HEK293 (cell line): ENCODE measurements around the gene EPHA4.

Source experiments
- CTCF ChIA-PET: fragments of 350-600 bp; formaldehyde crosslinking; extraction: SDS; loops from one replicate; lab custom pipeline; 2021; ENCODE audit warnings: antibody characterized with exemption; lab: Yijun Ruan, JAX
- POLR2A ChIA-PET: fragments of 300-600 bp; formaldehyde crosslinking; extraction: SDS; loops from one replicate; lab custom pipeline; 2020; ENCODE audit warnings: antibody characterized with exemption, inconsistent platforms; lab: Yijun Ruan, JAX
- H3K27ac ChIP-seq: fragments of 200-500 bp; sonication (Bioruptor generic); 2 replicates; pipeline ENCODE4 v1.5.1; 2014; ENCODE audit warnings: low read depth, low read length, control low read depth, inconsistent platforms; ENCODE audit errors: extremely low read depth
- H3K36me3 ChIP-seq, 2 experiments: fragments of 200-500 bp in 1 of 2; sonication (Bioruptor generic) in 1 of 2; 1 replicate in 1 of 2; 2 replicates in 1 of 2; pipeline ENCODE4 v1.5.1; 2014 to 2017; ENCODE audit warnings: inconsistent platforms in 2 of 2, low read length in 2 of 2; ENCODE audit not compliant: control insufficient read depth in 2 of 2, insufficient read depth in 1 of 2
- H3K4me1 ChIP-seq: fragments of 200-500 bp; sonication (Bioruptor generic); 2 replicates; pipeline ENCODE4 v1.5.1; 2014; ENCODE audit warnings: mild to moderate bottlenecking, low read length, inconsistent platforms; ENCODE audit not compliant: control insufficient read depth, insufficient read depth
- H3K4me3 ChIP-seq: 2 replicates; pipeline ENCODE4 v1.5.1; 2011; ENCODE audit warnings: low read depth, mild to moderate bottlenecking, control low read depth, low read length, moderate library complexity
- H3K9me3 ChIP-seq: fragments of 200-500 bp; sonication (Bioruptor generic); 2 replicates; pipeline ENCODE4 v1.5.1; 2014; ENCODE audit warnings: low read depth, low read length, inconsistent platforms; ENCODE audit not compliant: control insufficient read depth, insufficient read depth
- ELK4 ChIP-seq: IDR thresholded peaks from 2 replicates; pipeline ENCODE4 v1.6.1; 2011; ENCODE audit warnings: mild to moderate bottlenecking, low read depth, low read length, borderline replicate concordance
- FEZF1 ChIP-seq: fragments of 450-650 bp; formaldehyde crosslinking; IDR thresholded peaks from 2 replicates; pipeline ENCODE4 v1.5.1; 2016; ENCODE audit warnings: missing biosample characterization, missing genetic modification characterization
- GFI1B ChIP-seq: fragments of 450-650 bp; formaldehyde crosslinking; IDR thresholded peaks from 2 replicates; pipeline ENCODE4 v1.5.1; 2016; ENCODE audit warnings: missing biosample characterization, missing genetic modification characterization
- MZF1 ChIP-seq: fragments of 450-650 bp; formaldehyde crosslinking; IDR thresholded peaks from 2 replicates; pipeline ENCODE4 v1.5.1; 2017; ENCODE audit warnings: missing biosample characterization, missing genetic modification characterization, borderline replicate concordance
- PBX3 ChIP-seq: sonication (generic); formaldehyde crosslinking; IDR thresholded peaks from 2 replicates; pipeline ENCODE4 v1.8.1; 2022; ENCODE audit warnings: mild to moderate bottlenecking, moderate library complexity, missing genetic modification reagents
- PRDM1 ChIP-seq: fragments of 450-650 bp; formaldehyde crosslinking; IDR thresholded peaks from 2 replicates; pipeline ENCODE4; 2016; ENCODE audit warnings: missing biosample characterization, missing genetic modification characterization
- TCF7L2 ChIP-seq: IDR thresholded peaks from 2 replicates; pipeline ENCODE4 v1.6.1; 2011; ENCODE audit warnings: low read depth, mild to moderate bottlenecking, inconsistent platforms, low read length, moderate library complexity, borderline replicate concordance
- TSHZ1 ChIP-seq: fragments of 450-650 bp; formaldehyde crosslinking; IDR thresholded peaks from 2 replicates; pipeline ENCODE4 v1.5.1; 2016; ENCODE audit warnings: missing biosample characterization, missing genetic modification characterization, borderline replicate concordance
- ZNF121 ChIP-seq: fragments of 450-650 bp; formaldehyde crosslinking; IDR thresholded peaks from 2 replicates; pipeline ENCODE4 v1.5.1; 2016; ENCODE audit warnings: missing biosample characterization, missing genetic modification characterization
- ZNF174 ChIP-seq: fragments of 450-650 bp; formaldehyde crosslinking; IDR thresholded peaks from 2 replicates; pipeline ENCODE4 v1.5.0; 2017; ENCODE audit warnings: missing biosample characterization, mild to moderate bottlenecking, missing genetic modification characterization
- ZNF214 ChIP-seq: fragments of 450-650 bp; formaldehyde crosslinking; IDR thresholded peaks from 2 replicates; pipeline ENCODE4 v1.5.1; 2017; ENCODE audit warnings: missing biosample characterization, mild to moderate bottlenecking, missing genetic modification characterization, borderline replicate concordance
- ZNF221 ChIP-seq: fragments of 450-650 bp; formaldehyde crosslinking; IDR thresholded peaks from 2 replicates; pipeline ENCODE4 v1.5.1; 2017; ENCODE audit warnings: missing biosample characterization, missing genetic modification characterization, borderline replicate concordance
- ZNF239 ChIP-seq: fragments of 450-650 bp; formaldehyde crosslinking; IDR thresholded peaks from 2 replicates; pipeline ENCODE4 v1.5.1; 2016; ENCODE audit warnings: missing biosample characterization, missing genetic modification characterization
- ZNF280D ChIP-seq: fragments of 450-650 bp; formaldehyde crosslinking; IDR thresholded peaks from 2 replicates; pipeline ENCODE4 v1.5.1; 2016; ENCODE audit warnings: missing biosample characterization, missing genetic modification characterization
- ZNF394 ChIP-seq: fragments of 450-650 bp; formaldehyde crosslinking; IDR thresholded peaks from 2 replicates; pipeline ENCODE4 v1.5.1; 2016; ENCODE audit warnings: missing biosample characterization, missing genetic modification characterization, mild to moderate bottlenecking, moderate library complexity, borderline replicate concordance
- ZNF398 ChIP-seq: fragments of 450-650 bp; formaldehyde crosslinking; IDR thresholded peaks from 2 replicates; pipeline ENCODE4 v1.5.1; 2017; ENCODE audit warnings: missing biosample characterization, missing genetic modification characterization
- ZNF596 ChIP-seq: fragments of 450-650 bp; IDR thresholded peaks from 2 replicates; pipeline ENCODE4 v1.5.0; 2018; ENCODE audit warnings: missing biosample characterization, mild to moderate bottlenecking, missing genetic modification characterization, moderate library complexity
- ZNF670 ChIP-seq: fragments of 450-650 bp; formaldehyde crosslinking; IDR thresholded peaks from 2 replicates; pipeline ENCODE4 v1.5.1; 2016; ENCODE audit warnings: missing biosample characterization, missing genetic modification characterization, low read depth
- ZNF677 ChIP-seq: fragments of 450-650 bp; IDR thresholded peaks from 2 replicates; pipeline ENCODE4 v1.5.0; 2018; ENCODE audit warnings: missing biosample characterization, mild to moderate bottlenecking, missing genetic modification characterization, moderate library complexity
- ZNF747 ChIP-seq: fragments of 450-650 bp; formaldehyde crosslinking; IDR thresholded peaks from 2 replicates; pipeline ENCODE4 v1.5.1; 2016; ENCODE audit warnings: missing biosample characterization, missing genetic modification characterization
- ZNF791 ChIP-seq: fragments of 450-650 bp; formaldehyde crosslinking; IDR thresholded peaks from 2 replicates; pipeline ENCODE4 v1.5.1; 2016; ENCODE audit warnings: missing biosample characterization, missing genetic modification characterization
- ZSCAN4 ChIP-seq: fragments of 450-650 bp; formaldehyde crosslinking; IDR thresholded peaks from 2 replicates; pipeline ENCODE4 v1.5.1; 2017; ENCODE audit warnings: missing biosample characterization, missing genetic modification characterization

EPHA4 gene

GRCh38 chr2:221480821-221481220 is 91.3 kb downstream of the EPHA4 start (continued):
- TF ChIP-seq ZNF239 (tag by site-specific recombination) (no peak), ZNF214 (tag by site-specific recombination) (no peak), ZNF280D (tag by site-specific recombination) (no peak), ELK4 (no peak), ZNF221 (tag by site-specific recombination) (no peak), ZNF747 (tag by site-specific recombination) (no peak), MZF1 (tag by site-specific recombination) (no peak), ZNF121 (no peak), ZNF677 (tag by site-specific recombination) (no peak), ZNF398 (no peak)

GRCh38 chr2:221480163-221480562 is 91.9 kb downstream of the EPHA4 start:
- Histone ChIP-seq H3K4me1 (peaks cover 3% of the 10 kb centered on the region; the same call in 1 of the 2 replicates), H3K36me3 (peaks cover 8 to 9% of the 10 kb centered on the region in 2 experiments), H3K27ac (no peak overlapping the region), H3K4me3 (no peak overlapping the region), H3K9me3 (no peaks in the 10 kb centered on the region)
- CTCF ChIA-PET = no interaction called here
- POLR2A ChIA-PET = no interaction called here
- TF ChIP-seq ZNF670 (tag by site-specific recombination) (no peak), ZNF174 (no peak), ZSCAN4 (tag by site-specific recombination) (no peak), PRDM1 (tag by site-specific recombination) (no peak), TCF7L2 (no peak), PBX3 (no peak), TSHZ1 (tag by site-specific recombination) (no peak), FEZF1 (tag by site-specific recombination) (no peak), GFI1B (tag by site-specific recombination) (no peak), ZNF596 (no peak), ZNF394 (no peak), ZNF791 (tag by site-specific recombination) (no peak)
